HepG2 (cell line): Measurements from ENCODE around the gene RILP. TPM values are rescaled to one million over a fixed set of nuclear protein-coding genes. Genes with fewer than 3 reads are reported as not detected.
A peak's percentile ranks its signal among the peaks of the same experiment; 100 is the strongest.

ENCODE experiments used
- ASH2L ChIP-seq: fragments of 300-600, 200-600 bp; sonication (generic); IDR thresholded peaks from 2 replicates; pipeline ENCODE4 v1.7.0; 2017; ENCODE audit warnings: low read depth, mild to moderate bottlenecking, moderate library complexity, mixed read lengths, low read length; ENCODE audit not compliant: insufficient read length
- ETV5 ChIP-seq: IDR thresholded peaks from 2 replicates; pipeline ENCODE4 v1.6.1; 2018; ENCODE audit warnings: missing biosample characterization, missing genetic modification reagents, inconsistent platforms, borderline replicate concordance
- HNRNPK ChIP-seq: fragments of 200-400 bp; formaldehyde crosslinking; IDR thresholded peaks from 2 replicates; pipeline ENCODE4 v1.6.1; 2018; ENCODE audit warnings: low read length, low read depth, moderate library complexity, mild to moderate bottlenecking; ENCODE audit not compliant: poor library complexity, severe bottlenecking
- NFYC ChIP-seq: IDR thresholded peaks from 2 replicates; pipeline ENCODE4 v1.6.1; 2016; ENCODE audit warnings: missing genetic modification reagents, missing compliant biosample characterization
- RORA ChIP-seq: sonication (generic); formaldehyde crosslinking; IDR thresholded peaks from 2 replicates; pipeline ENCODE4 v1.5.0; 2020; ENCODE audit warnings: mild to moderate bottlenecking, missing genetic modification reagents, moderate library complexity
- ZBTB37 ChIP-seq: sonication (generic); formaldehyde crosslinking; IDR thresholded peaks from 2 replicates; pipeline ENCODE4 v1.4.0; 2020; ENCODE audit warnings: mild to moderate bottlenecking, missing genetic modification reagents
- ZBTB46 ChIP-seq: sonication (generic); formaldehyde crosslinking; IDR thresholded peaks from 2 replicates; pipeline ENCODE4 v1.4.0; 2020; ENCODE audit warnings: mild to moderate bottlenecking, missing genetic modification reagents, borderline replicate concordance
- ZNF333 ChIP-seq: sonication (generic); formaldehyde crosslinking; IDR thresholded peaks from 2 replicates; pipeline ENCODE4 v1.4.0; 2020; ENCODE audit warnings: mild to moderate bottlenecking, missing genetic modification reagents, borderline replicate concordance
- ZNF879 ChIP-seq: sonication (generic); formaldehyde crosslinking; IDR thresholded peaks from 2 replicates; pipeline ENCODE4 v1.8.1; 2023; ENCODE audit warnings: missing genetic modification reagents
- ZSCAN20 ChIP-seq: sonication (generic); formaldehyde crosslinking; IDR thresholded peaks from 2 replicates; pipeline ENCODE4 v1.4.0; 2020; ENCODE audit warnings: missing genetic modification reagents, mild to moderate bottlenecking, borderline replicate concordance
- polyA plus RNA-seq, 8 experiments: library from polyadenylated mRNA; depleted of rRNA in 3 of 8; stranded (reverse) in 7 of 8; unstranded in 1 of 8; fragments of >200 nt; fragmentation: Illumina TruSeq in 4 of 8; extraction: Trizol in 4 of 8; gene quantifications; 2 replicates each; pipeline versions ENCODE4 v1.2.1 to v1.2.3, GENCODE V29; 2011 to 2016; ENCODE audit warnings: low read depth in 4 of 8, missing spikeins in 1 of 8, mixed read lengths in 1 of 8; ENCODE audit not compliant: insufficient read depth in 1 of 8
- total RNA-seq, 5 experiments: library from RNA; depleted of rRNA; stranded (reverse); fragments of >200 nt; fragmentation: Illumina TruSeq; extraction: Trizol; gene quantifications; 2 replicates each; pipeline ENCODE4 v1.2.3, GENCODE V29; 2016; ENCODE audit warnings: low read depth in 1 of 5
- TF ChIP-seq, protein P1 (sequence below): sonication (generic); formaldehyde crosslinking; IDR thresholded peaks from 2 replicates; pipeline ENCODE4 v1.5.0; 2020; ENCODE audit warnings: mild to moderate bottlenecking, missing genetic modification reagents, moderate library complexity
- TF ChIP-seq, protein P2 (sequence below), 2 experiments: sonication (generic) in 1 of 2; formaldehyde crosslinking in 1 of 2; IDR thresholded peaks; 2 replicates each; pipeline versions ENCODE4 v1.5.1 to v1.6.1; 2011 to 2020; ENCODE audit warnings: borderline replicate concordance in 1 of 2, low read depth in 1 of 2, low read length in 1 of 2, mild to moderate bottlenecking in 1 of 2, missing genetic modification reagents in 1 of 2, moderate library complexity in 1 of 2
- TF ChIP-seq, protein P3 (sequence below): sonication (generic); formaldehyde crosslinking; IDR thresholded peaks from 2 replicates; pipeline ENCODE4 v1.4.0; 2020; ENCODE audit warnings: missing genetic modification reagents, low read depth, mild to moderate bottlenecking, borderline replicate concordance
- TF ChIP-seq, protein P4 (sequence below): sonication (generic); formaldehyde crosslinking; IDR thresholded peaks from 2 replicates; pipeline ENCODE4 v1.8.0; 2022; ENCODE audit warnings: mild to moderate bottlenecking, missing genetic modification reagents, borderline replicate concordance
- TF ChIP-seq, protein P5 (sequence below): sonication (generic); formaldehyde crosslinking; IDR thresholded peaks from 2 replicates; pipeline ENCODE4 v1.5.0; 2020; ENCODE audit warnings: missing genetic modification reagents

RILP gene
- total and polyA plus RNA-seq, 2 of the 13 experiments (the other 11 are each of a cell fraction or from before 2014, with no cell fraction given): 6.6 to 8.1 TPM

DNA sequence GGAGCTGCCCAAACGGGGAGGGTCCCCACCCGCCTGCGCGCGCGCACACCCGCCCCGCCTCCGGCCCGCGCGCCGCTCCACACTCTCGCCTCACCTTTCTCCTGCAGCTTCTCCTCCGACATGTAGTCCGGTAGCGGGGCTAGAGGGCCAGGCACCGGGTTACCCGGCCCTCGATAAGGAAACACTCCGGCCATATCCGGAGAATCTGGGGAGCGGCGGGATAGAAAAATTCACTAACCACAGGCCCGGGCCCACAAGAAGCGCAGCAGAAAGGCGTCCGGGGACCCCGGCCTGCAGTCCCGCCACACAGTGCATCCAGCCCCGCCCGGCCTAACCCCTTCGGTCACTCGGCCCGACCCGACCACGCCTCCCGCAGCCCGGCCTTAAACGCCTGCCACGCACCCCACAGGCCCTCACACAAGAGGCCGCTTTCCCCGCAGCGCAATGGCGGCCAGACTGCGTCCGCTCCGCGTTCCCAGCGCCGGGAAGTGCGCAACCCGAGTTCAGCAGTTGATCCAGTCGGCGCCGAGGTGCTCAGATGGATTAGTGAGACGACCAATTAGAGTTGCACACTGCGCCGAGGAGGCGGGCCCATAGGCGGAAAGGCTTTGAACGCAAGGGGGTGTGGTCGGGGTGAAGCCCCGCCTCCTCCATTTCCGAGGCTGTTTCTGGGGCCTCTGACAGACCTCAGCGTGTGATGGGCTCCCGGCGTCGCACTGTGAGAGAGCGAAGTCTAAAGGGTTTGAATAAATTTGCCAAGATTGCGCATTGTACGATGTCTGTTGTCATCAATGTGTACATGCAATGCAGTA lies 34.9 kb upstream of the RILP start, which contains the start of gene PRPF8 (continued):
- TF ChIP-seq ZBTB37: no peak
- peak; percentile 12 for TF ChIP-seq HNRNPK
- TF ChIP-seq ZBTB46: no peak
- TF ChIP-seq, protein P1, sequence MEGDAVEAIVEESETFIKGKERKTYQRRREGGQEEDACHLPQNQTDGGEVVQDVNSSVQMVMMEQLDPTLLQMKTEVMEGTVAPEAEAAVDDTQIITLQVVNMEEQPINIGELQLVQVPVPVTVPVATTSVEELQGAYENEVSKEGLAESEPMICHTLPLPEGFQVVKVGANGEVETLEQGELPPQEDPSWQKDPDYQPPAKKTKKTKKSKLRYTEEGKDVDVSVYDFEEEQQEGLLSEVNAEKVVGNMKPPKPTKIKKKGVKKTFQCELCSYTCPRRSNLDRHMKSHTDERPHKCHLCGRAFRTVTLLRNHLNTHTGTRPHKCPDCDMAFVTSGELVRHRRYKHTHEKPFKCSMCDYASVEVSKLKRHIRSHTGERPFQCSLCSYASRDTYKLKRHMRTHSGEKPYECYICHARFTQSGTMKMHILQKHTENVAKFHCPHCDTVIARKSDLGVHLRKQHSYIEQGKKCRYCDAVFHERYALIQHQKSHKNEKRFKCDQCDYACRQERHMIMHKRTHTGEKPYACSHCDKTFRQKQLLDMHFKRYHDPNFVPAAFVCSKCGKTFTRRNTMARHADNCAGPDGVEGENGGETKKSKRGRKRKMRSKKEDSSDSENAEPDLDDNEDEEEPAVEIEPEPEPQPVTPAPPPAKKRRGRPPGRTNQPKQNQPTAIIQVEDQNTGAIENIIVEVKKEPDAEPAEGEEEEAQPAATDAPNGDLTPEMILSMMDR (CRISPR knock-in tag): no peak
- TF ChIP-seq ASH2L: peak; percentile 89
- TF ChIP-seq, protein P2, sequence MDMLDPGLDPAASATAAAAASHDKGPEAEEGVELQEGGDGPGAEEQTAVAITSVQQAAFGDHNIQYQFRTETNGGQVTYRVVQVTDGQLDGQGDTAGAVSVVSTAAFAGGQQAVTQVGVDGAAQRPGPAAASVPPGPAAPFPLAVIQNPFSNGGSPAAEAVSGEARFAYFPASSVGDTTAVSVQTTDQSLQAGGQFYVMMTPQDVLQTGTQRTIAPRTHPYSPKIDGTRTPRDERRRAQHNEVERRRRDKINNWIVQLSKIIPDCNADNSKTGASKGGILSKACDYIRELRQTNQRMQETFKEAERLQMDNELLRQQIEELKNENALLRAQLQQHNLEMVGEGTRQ (IDR thresholded peaks at IDR 0.05; ENCODE audit: low read depth, low read length): no peak
- TF ChIP-seq, protein P2 (CRISPR knock-in tag; IDR thresholded peaks at IDR 0.05; ENCODE audit: borderline replicate concordance): no peak
- TF ChIP-seq RORA: no peak
- peak; percentile 64; the same call in 1 of the 2 replicates for TF ChIP-seq ZNF333
- TF ChIP-seq ETV5 (CRISPR knock-in tag): peak; percentile 15; the same call in 1 of the 2 replicates
- peak; percentile 96 for TF ChIP-seq NFYC (CRISPR knock-in tag)
- 0 out of 2 replicates have a peak, but pooled peaks have one; percentile 62 for TF ChIP-seq ZNF879 (CRISPR knock-in tag)
- no peak for TF ChIP-seq ZSCAN20 (CRISPR knock-in tag)
- TF ChIP-seq, protein P3, sequence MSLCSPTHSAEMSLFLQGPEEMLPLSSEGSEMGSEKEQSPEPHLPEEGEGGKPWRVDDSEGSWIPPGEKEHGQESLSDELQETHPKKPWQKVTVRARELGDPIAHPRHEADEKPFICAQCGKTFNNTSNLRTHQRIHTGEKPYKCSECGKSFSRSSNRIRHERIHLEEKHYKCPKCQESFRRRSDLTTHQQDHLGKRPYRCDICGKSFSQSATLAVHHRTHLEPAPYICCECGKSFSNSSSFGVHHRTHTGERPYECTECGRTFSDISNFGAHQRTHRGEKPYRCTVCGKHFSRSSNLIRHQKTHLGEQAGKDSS (CRISPR knock-in tag): peak; percentile 68; the same call in 1 of the 2 replicates
- TF ChIP-seq, protein P4, sequence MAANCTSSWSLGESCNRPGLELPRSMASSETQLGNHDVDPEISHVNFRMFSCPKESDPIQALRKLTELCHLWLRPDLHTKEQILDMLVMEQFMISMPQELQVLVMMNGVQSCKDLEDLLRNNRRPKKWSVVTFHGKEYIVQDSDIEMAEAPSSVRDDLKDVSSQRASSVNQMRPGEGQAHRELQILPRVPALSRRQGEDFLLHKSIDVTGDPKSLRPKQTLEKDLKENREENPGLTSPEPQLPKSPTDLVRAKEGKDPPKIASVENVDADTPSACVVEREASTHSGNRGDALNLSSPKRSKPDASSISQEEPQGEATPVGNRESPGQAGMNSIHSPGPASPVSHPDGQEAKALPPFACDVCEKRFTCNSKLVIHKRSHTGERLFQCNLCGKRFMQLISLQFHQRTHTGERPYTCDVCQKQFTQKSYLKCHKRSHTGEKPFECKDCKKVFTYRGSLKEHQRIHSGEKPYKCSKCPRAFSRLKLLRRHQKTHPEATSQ (CRISPR knock-in tag): no peak
- TF ChIP-seq, protein P5, sequence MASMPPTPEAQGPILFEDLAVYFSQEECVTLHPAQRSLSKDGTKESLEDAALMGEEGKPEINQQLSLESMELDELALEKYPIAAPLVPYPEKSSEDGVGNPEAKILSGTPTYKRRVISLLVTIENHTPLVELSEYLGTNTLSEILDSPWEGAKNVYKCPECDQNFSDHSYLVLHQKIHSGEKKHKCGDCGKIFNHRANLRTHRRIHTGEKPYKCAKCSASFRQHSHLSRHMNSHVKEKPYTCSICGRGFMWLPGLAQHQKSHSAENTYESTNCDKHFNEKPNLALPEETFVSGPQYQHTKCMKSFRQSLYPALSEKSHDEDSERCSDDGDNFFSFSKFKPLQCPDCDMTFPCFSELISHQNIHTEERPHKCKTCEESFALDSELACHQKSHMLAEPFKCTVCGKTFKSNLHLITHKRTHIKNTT (CRISPR knock-in tag): no peak
